NCI-H1105 treated with DMSO at 0.1 percent for 48 hours (cell line): ENCODE data around the gene DYNC1LI2.
A peak's percentile ranks its signal among the peaks of the same experiment; 100 is the strongest.
"Not testable (repeated sequence)": the region's sequence is repeated elsewhere in the genome, so short reads cannot be mapped to it uniquely, and the experiment has no call there.

Source experiments
- DNase-seq: peaks from one replicate; lab custom pipeline; 2025; lab: John Stamatoyannopoulos, UW

Gene DYNC1LI2

DNA sequence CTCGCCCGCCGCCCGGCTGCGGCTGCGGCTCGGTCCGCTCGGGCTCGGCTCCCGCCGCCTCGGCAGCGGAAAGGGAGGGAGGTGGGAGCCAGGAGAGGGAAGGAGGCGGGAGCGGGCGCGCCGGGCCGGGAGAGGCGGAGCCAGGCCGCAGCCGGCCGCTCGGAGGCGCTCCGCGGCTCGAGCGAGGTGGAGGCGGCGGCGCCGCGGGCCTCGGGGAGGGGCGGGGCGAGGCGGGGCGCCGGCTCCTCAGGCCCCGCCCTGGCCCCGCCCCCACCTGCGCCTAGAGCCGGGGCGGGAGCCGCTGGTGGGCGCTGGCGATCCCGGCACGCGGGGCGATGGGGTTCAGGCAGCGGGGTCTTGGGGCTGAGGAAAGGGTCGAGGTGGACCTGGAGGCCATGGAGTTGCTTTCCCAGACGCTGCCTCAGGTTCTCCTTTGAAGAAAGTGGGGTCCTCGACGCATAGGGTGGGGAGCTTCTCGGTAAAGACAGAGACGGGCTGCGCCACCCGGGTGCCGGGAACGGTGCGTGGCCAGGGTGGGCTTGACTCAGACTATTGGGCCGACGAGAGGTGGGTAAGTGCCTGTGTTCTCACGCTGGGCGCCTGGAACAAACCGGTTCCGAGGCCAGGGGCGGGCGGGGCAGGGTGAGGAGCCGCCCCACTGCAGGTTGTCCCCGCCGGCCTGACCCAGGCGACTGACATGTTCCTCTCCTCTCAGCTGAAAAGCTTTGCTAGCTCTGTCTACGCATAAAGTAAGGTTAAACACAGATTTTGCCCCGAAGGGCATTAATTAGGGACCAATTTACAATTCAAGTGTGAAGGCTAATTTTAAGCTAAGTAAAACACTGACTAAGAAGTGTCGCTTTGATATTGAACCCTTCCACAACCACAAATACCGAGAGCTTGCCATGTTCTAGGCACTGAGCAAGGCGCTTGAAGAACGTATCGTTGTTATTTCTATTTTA lies 54.5 kb downstream of the DYNC1LI2 start, which contains the start of gene CMTM4:
Gene CMTM4 (minus strand): TSS at position 75 of the 962 bp plus-strand sequence. CDS start 218 bp downstream, outside the sequence.
- peak; percentile 56 for DNase-seq

DNA sequence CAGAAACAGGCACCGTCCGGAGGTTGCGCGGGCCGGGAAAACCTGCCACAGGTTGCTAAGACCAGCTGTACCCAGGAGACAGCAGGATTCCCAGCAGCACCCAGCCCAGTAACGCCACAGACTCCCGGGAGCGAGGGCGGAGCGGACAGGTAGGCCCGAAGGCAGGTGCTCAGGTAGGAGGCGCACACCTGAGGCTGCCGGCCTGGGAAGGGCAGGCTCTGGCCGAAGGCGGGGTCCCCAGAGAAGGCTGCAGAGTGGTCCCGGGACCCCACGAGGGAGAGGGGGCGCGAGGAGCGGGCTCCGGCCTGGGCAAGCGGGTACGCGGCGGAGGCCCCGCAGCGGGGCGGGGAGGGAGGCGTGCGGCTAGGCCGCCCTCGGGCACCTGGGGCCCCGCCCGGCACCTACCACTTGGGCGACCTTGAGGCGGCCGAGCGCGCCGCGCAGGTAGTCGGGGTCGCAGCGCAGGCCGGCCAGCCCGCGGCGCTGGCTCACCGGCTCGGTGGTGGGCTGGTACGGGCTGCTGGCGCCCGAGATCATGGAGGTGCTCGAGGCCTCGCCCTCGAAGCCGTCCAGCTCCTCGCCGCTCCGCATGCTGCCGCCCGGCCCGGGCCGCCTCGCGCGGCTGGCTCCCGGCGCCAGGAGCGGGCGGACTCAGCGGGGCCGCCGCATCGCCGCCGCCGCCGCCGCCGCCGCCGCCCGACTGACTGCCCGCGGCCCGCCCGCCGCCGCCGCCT lies 55.3 kb downstream of the DYNC1LI2 start:
- DNase-seq = peak; percentile 39

DNA sequence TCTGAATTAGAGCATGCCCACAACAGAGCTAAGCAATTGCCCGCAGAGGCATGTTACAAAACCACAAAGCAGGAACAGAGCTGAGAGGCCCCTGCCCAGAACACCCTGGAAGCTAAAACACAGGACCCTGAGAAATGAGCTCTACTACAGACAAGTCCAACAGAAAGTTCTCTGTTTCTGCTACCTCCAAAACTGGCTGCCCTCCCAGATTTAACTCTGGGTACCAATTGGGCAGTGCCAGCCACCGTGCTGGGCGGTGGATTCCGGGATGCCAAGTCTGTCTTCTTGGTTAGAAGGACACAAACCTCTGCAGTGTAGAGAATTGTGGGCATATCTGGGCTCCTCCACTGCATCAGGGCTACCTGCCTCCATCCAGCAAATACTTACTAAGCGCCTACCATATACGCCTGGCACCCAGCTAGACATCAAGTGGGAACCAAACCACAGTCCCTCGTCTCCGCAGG lies 55.9 kb downstream of the DYNC1LI2 start:
- DNase-seq = no peak

DNA sequence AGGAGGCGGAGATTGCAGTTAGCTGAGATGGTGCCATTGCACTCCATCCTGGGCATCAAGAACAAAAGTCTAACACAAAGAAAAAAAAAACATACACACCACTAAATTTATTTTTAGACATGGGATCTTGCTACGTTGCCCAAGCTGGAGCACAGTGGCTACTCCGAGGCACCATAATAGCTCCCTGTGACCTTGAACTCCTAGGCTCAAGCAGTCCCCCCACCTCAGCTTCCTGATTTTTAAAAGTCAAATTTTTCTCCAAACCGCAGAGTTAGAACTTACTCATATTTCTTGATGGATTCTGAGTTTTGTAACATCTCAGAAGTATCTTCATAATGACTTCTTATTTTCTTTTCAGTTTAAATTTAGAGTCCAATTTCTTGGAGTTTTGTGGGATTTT lies 58.3 kb downstream of the DYNC1LI2 start:
- DNase-seq = no peak

DNA sequence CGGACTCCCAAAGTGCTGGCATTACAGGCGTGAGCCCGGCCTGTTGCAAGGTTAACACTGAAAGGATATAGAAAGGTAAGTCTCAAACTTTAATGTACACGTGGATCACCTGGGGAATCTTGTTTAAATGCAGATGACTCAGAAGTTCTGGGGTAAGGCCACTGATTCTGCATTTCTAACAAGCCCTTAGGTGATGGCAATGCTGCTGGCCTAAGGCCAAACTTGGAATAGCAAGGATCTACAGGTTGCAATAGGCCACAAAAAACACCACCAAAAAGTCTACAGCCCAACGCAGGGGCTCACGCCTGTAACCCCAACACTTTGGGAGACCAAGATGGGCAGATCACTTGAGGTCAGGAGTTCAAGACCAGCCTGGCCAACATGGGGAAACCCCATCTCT lies 59.1 kb downstream of the DYNC1LI2 start:
- no peak for DNase-seq

DNA sequence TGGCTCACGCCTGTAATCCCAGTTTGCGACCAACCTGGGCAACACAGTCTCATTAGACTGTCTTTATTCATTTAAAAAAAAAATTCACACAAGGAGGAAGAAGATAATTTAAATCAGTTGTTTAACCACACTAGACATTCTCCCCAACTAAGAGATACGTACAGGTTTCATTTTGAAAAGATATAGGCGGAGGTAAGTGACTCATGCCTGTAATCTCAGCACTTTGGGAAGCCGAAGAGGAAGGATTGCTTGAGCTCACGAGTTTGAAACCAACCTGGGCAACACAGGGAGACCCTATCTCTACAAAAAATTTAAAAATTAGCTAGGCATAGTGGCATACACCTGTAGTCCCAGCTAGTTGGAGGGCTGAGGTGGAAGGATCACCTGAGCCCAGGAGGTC lies 60.2 kb downstream of the DYNC1LI2 start:
- no peak for DNase-seq

DNA sequence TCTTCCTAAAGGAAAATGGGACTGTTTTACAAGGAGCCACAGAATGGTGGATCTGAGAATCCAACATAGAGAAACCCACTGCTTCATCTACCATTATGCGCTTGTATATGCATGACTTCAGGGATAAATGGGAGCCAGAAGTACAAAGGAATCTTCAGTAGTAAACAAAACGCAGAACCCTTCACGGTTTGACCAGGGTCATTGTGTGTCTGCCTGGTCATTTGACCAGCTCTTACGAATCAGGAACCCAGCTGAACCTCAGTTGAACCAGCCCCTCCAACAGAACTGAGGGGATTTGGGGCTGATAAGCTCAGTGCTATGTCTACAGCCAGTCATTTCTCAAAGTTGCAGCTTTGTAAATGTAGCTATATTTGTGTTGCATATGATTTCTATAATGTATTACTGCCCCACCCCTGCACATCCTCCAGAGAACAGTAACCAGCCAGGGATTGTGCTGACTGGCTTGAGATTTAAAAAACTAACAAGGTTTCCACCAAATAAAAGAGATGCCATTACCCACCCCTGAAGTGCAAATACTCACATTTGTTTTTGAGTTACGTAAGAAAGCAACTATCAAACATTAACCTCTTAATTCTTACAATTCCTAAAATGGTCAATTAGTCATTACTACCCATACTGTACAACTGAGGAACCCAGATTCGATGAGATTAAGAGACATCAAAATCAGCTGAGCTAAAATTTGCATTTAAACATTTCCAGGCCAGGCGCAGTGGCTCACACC lies 61.1 kb downstream of the DYNC1LI2 start:
- no peak for DNase-seq

DNA sequence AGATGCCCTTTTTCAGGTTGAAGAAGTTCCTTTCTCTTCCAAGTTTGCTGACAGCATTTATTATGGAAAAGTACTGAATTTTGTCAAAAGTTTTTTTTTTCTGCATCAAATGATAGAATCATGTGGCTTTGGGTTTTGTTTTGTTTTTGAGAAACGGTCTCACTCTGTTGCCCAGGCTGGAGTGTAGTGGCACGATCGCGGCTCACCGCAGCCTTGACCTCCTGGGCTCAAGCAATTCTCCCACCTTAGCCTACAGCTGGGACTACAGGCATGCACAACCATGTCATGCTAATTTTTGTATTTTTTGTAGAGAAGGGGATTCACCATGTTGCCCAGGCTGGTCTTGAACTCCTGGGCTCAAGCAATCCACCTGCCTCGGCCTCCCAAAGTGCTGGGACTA lies 62.1 kb downstream of the DYNC1LI2 start:
- no peak for DNase-seq

DNA sequence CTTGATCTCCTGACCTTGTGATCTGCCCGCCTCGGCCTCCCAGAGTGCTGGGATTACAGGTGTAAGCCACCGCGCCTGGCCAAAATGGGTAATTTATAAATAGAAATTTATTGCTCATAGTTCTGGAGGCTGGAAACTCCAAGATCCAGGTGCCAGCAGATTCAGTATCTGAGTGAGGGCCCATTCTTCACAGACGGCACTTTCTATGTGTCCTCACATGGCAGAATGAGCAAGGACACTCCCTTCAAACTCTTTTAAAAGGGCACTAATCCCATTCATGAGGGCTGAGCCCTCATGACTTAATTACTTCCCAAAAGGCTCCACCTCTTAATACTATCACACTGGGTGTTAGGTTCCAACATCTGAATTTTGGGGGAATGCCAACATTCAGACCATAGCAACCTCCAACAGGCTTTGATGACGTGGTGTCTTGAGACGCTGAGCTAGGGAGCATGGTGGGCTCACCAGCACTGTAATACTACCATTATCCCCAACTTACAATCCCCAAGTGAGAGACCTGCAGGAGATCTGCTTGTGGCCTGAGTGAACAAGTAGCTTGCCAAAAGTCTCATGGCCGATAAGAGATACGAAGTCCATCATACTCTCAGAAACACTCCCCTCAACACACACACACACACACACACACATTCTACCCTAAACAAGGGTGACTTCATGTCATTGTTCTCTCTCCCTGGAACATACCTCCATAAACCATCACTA lies 63.3 kb downstream of the DYNC1LI2 start:
- DNase-seq = no peak

DNA sequence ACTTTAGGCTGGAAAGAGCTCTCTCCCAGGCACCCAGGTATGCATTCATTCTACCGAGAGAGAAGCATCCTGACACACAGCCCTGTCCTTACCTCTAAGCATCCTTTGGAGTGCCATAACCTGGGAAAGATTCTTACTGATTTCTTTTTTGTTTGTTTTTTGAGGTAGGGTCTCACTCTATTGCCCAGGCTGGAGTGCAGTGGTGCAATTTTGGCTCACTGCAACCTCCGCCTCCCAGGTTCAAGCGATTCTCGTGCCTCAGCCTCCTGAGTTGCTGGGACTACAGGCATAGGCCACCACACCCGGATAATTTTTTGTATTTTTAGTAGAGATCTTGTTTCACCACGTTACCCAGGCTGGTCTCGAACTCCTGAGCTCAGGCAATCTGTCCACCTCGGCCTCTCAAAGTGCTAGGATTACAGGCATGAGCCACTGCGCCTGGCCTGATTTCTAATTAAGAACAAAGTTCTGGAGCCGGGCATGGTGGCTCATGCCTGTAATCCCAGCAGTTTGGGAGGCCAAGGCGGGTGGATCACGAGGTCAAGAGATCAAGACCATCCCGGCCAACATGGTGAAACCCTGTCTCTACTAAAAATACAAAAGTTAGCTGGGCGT lies 65.8 kb downstream of the DYNC1LI2 start:
- not testable (repeated sequence) for DNase-seq

DNA sequence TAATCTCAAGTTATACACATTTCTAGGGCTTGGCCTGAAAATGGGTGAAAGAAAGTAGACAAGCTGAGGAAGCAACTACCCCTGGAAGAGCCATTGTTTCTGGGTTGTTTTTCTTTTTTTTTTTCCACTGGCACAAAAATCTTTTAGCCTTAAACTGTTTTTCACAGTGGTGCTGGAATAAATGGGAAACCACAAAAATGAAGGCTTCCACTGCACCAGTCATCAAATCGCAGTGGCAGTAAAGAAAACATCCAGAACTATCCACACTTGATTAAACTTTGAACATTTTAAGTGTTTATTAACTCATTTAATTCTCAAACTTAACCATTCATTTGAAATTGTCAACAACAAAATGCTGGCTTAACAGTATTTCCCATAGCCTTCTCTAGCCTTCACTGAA lies 69.1 kb downstream of the DYNC1LI2 start:
- no peak for DNase-seq

DNA sequence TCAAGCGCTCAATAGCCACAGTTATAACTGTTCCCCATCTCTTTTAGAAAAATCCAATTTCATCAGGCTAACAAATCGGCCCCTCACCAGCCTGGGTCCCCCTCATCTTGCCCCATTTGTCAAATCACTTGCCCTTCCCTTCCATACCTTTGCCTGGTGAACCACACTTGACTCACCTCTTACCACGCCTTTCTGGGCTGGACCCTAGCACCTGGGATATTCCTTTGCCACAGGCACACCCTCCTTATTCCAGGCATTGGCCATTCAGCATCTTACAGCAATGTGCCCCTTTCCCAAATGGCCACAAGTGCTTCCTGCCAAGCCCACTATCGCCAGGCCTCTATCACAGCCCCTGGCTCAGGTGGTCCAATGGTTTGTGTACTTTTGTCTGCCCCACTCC lies 69.7 kb downstream of the DYNC1LI2 start:
- no peak for DNase-seq

DNA sequence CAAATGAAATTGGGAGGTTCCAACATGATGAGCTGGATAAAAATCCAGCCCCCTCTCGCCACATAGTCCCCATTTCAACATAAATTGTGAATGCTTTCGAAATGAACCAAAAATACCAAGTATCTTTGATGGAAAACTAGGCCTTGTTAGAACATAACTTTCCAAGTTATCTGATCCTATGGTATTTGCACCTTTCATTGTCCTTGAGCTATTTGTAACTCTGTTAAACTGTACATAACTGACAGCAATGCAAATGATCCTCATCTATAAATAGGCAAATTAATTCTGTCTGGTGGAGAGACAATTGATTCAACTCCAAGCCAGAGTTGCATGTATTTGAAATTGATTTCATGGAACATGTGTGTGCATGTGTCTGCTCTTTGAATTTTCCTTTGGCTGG lies 73.1 kb downstream of the DYNC1LI2 start:
- no peak for DNase-seq

DNA sequence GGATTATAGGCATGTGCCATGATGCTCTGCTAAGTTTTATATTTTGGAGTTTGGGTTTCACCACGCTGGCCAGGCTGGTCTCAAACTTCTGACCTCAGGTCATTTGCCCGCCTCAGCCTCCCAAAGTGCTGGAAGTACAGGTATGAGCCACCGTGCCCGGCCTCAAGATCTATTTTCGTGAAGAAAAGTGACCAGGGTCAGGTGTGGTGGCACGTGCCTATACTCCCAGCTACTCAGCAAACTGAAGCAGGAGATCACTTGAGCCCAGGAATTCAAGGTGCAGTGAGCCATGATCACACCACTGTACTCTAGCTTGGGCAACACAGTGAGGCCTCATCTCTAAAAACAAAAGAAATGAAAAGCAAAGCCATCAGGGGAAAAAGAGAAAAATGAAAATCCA lies 73.6 kb downstream of the DYNC1LI2 start:
- no peak for DNase-seq

DNA sequence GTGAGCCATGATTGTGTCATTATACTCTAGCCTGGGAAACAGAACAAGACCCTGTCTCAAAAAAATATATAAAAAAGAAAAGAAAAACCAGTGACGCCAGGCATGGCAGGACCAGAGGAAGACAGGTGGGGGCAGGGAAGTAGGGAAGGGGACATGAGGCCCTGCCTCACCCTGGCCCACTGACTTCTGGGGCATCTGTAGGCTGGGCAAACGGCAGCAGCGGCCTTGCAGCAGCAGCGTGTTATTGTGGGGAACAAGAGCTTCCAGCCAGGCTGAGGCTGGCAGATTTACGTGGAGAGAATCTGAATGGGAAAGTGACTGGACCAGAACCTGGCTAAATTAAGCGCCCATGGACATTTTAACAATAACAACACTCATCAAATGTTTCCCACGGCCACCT lies 74.2 kb downstream of the DYNC1LI2 start:
- no peak for DNase-seq

DNA sequence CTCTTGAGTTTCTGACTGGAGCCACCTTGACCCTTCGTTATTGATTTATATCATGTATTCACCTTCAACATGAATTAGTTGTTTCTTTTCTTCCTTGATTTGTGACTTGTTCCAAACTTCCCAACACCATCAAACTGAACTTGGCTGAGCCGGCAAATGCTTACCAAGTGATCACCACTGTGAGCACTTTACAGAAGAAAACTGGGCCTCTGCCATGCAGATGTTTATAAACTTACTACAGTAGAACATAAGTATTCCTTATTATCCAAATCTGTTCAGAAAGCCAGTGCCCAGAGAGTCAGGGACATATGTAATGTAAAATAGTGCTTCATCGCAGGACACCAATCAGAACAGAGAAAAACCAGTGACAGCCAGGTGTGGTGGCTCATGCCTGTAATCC lies 74.8 kb downstream of the DYNC1LI2 start:
- DNase-seq = no peak

DNA sequence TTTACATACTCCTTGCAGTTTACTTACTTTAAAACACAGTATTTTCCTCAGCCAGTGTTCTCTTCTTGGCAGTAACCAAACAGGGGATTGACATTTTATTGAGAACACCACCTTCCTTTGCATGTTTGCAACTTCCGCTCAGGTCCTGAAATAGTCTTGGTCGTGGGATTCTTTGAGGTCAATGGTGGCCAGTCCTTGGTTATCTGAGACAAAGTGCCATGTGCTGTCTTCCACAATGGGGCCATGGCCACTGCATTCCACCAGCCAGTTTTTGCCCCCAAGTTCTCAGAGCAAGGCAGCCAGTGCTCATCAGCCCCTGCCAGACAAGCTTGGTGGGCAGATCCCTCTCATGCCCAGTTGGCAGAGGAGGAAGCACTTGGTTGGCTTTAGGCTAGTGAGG lies 77.7 kb downstream of the DYNC1LI2 start:
- no peak for DNase-seq
